HG03066 (cell line): ENCODE data around the gene MUC5AC.

ENCODE experiments used
- ATAC-seq: cut with Tn5 transposase; IDR thresholded peaks from one replicate; pipeline ENCODE4 v1.9.1; 2021; ENCODE audit warnings: low read depth; ENCODE audit not compliant: unreplicated experiment

The MUC5AC gene

GRCh38 chr11:1193326-1194230 is 35.8 kb downstream of the MUC5AC start:
- ATAC-seq = no peak

GRCh38 chr11:1194231-1194976 is 36.7 kb downstream of the MUC5AC start:
- no peak for ATAC-seq

- ATAC-seq = no peak
Observed at GRCh38 chr11:1194977-1195681, 37.4 kb downstream of the MUC5AC start.

- ATAC-seq = no peak
Observed at GRCh38 chr11:1195682-1196515, 38.1 kb downstream of the MUC5AC start.

- no peak for ATAC-seq
Observed at GRCh38 chr11:1196516-1197391, 39.0 kb downstream of the MUC5AC start.

- ATAC-seq = no peak
Observed at GRCh38 chr11:1197431-1197885, 39.7 kb downstream of the MUC5AC start.

- no peak for ATAC-seq
Observed at GRCh38 chr11:1197886-1198560, 40.3 kb downstream of the MUC5AC start.

GRCh38 chr11:1198561-1199240 is 40.9 kb downstream of the MUC5AC start:
- no peak for ATAC-seq

- no peak for ATAC-seq
Observed at GRCh38 chr11:1199241-1199750, 41.5 kb downstream of the MUC5AC start.

- ATAC-seq = no peak
Observed at GRCh38 chr11:1199751-1200610, 42.2 kb downstream of the MUC5AC start.

GRCh38 chr11:1200611-1201191 is 42.9 kb downstream of the MUC5AC start:
- no peak for ATAC-seq

GRCh38 chr11:1201395-1202153 is 43.8 kb downstream of the MUC5AC start:
- no peak for ATAC-seq

GRCh38 chr11:1202154-1202775 is 44.5 kb downstream of the MUC5AC start:
- no peak for ATAC-seq

- no peak for ATAC-seq
Observed at GRCh38 chr11:1202776-1203504, 45.2 kb downstream of the MUC5AC start.
